Pericardium fibroblast (primary cell): Measurements from ENCODE around the gene KDM5A. TPM values are rescaled to one million over a fixed set of nuclear protein-coding genes. Genes with fewer than 3 reads are reported as not detected.

Experiments
- total RNA-seq: library from RNA; depleted of rRNA; stranded (reverse); fragments of >200 nt; gene quantifications from 2 replicates; pipeline ENCODE4 v1.2.3, GENCODE V29; 2015

KDM5A gene
- total RNA-seq = 34.1 and 37.8 TPM in 2 replicates

GRCh38 chr12:389142-390096, at the start of gene KDM5A:
KDM5A (minus strand) TSS chr12:389320; CDS start chr12:389091, 229 bp downstream.

GRCh38 chr12:401235-402028, 12.3 kb upstream of the KDM5A start, which contains the start of gene CCDC77:
CCDC77 (plus strand) TSS chr12:401644; CDS start chr12:409384, 7,740 bp downstream.

GRCh38 chr12:262817-263216, 126.3 kb downstream of the KDM5A start, which contains the start of gene SLC6A13:
SLC6A13 (minus strand) TSS chr12:262836; CDS start chr12:260052, 2,784 bp downstream.

Other genes with a start within 250 kb of the KDM5A start
- gene SLC6A12, start 175.2 kb downstream of the KDM5A start, total RNA-seq = not detected in 2 replicates
- not detected in 2 replicates for gene SLC6A13, start 126.5 kb downstream of the KDM5A start, total RNA-seq
- 2.0 and 3.1 TPM in 2 replicates for gene CCDC77, start 12.3 kb upstream of the KDM5A start, total RNA-seq
- gene B4GALNT3, start 70.6 kb upstream of the KDM5A start, total RNA-seq = under 0.01 TPM in 1 of 2 replicates, not detected in the other